Sigmoid colon (tissue), 7 donors: ENCODE measurements around the gene AMFR. TPM values are rescaled to one million over a fixed set of nuclear protein-coding genes. Genes with fewer than 3 reads are reported as not detected.
A peak's percentile ranks its signal among the peaks of the same experiment; 100 is the strongest.

Experiments
- DNase-seq: peaks from one replicate; pipeline ENCODE4 v3.0.0-alpha.2; 2019
- H3K27ac ChIP-seq, 4 donors: fragments of 200-600 bp; sonication (generic); one replicate each; pipeline ENCODE4 v1.5.1; 2016 to 2019; ENCODE audit warnings: mild to moderate bottlenecking in 1 of 4
- H3K27me3 ChIP-seq, 3 donors: fragments of 200-600 bp; sonication (generic); one replicate each; pipeline ENCODE4 v1.5.1; 2019; ENCODE audit warnings: mild to moderate bottlenecking in 1 of 3
- H3K36me3 ChIP-seq, 4 donors: fragments of 200-600 bp; sonication (generic); one replicate each; pipeline ENCODE4 v1.5.1; 2016 to 2019
- H3K4me1 ChIP-seq, 4 donors: fragments of 200-600 bp; sonication (generic); one replicate each; pipeline ENCODE4 v1.5.1; 2017 to 2019
- H3K4me3 ChIP-seq, 4 donors: fragments of 200-600 bp; sonication (generic); one replicate each; pipeline ENCODE4 v1.5.1; 2017 to 2019; ENCODE audit warnings: mild to moderate bottlenecking in 2 of 4, moderate library complexity in 1 of 4
- H3K9me3 ChIP-seq, 4 donors: fragments of 200-600 bp in 3 of 4; sonication (generic) in 3 of 4; one replicate each; pipeline versions ENCODE4 v1.5.1 to v1.6.1; 2013 to 2019
- CTCF ChIP-seq, 4 experiments: fragments of 450-650 bp in 3 of 4; fragments of 200-600 bp in 1 of 4; IDR thresholded peaks; one replicate each; pipeline ENCODE4 v1.5.1; 2016 to 2019; ENCODE audit warnings: antibody characterized with exemption in 4 of 4, mild to moderate bottlenecking in 3 of 4, moderate library complexity in 2 of 4
- EP300 ChIP-seq, 4 donors: sonication (generic); formaldehyde crosslinking; IDR thresholded peaks; one replicate each; pipeline ENCODE4 v1.6.1; 2017; ENCODE audit warnings: antibody characterized with exemption in 4 of 4
- POLR2A ChIP-seq, 2 donors: fragments of 450-650 bp; IDR thresholded peaks; one replicate each; pipeline ENCODE4 v1.6.1; 2016; ENCODE audit warnings: antibody characterized with exemption in 2 of 2, mild to moderate bottlenecking in 2 of 2, moderate library complexity in 2 of 2
- POLR2AphosphoS5 ChIP-seq, 4 donors: sonication (generic); formaldehyde crosslinking; IDR thresholded peaks; one replicate each; pipeline ENCODE4 v1.6.1; 2017; ENCODE audit warnings: antibody characterized with exemption in 4 of 4
- whole genome bisulfite sequencing, 2 donors: extraction: QIAGEN DNeasy Blood & Tissue Kit; methylation state at CpG; one replicate each; pipeline ENCODE4 v1.1.7; 2013; 5-methylcytosine and 5-hydroxymethylcytosine counted together
- intact Hi-C: fragments of 100-400 bp; cut with DNase I; formaldehyde crosslinking; loops from one replicate; pipeline ENCODE4 v1.15.1; 2023
- polyA plus RNA-seq, 3 donors: library from polyadenylated mRNA; stranded (reverse); fragments of 200-250 nt; gene quantifications; one replicate each; pipeline ENCODE4 v1.2.3, GENCODE V29; 2013
- total RNA-seq, 4 donors: library from RNA; depleted of rRNA; stranded (reverse); fragments of >200 nt; gene quantifications; one replicate each; pipeline ENCODE4 v1.1.0, GENCODE V29; 2016
- donor health status: healthy with polysubstance abuse.
- donor health status: Bipolar disorder and iron deficiency.
- donor health status: healthy.

Gene AMFR
- total and polyA plus RNA-seq, 7 donors = 22.4 to 201 (median 111) TPM

GRCh38 chr16:56319376-56319775 lies 106.0 kb downstream of the AMFR start:
- Histone ChIP-seq H3K27ac (no peak overlapping the region), H3K27me3 (no peaks in the 10 kb centered on the region), H3K36me3 (no peaks in the 10 kb centered on the region), H3K4me3 (no peak overlapping the region), H3K9me3 (no peaks in the 10 kb centered on the region), H3K4me1 (peaks cover 0 to 16% (median 8%) of the 10 kb centered on the region in 4 donors)
- intact Hi-C loops = loop anchor here (2.0 kb wide), 1 partner anchor 129 kb away; the partner anchor contains the start of gene GNAO1
- WGBS, 2 donors = 91% methylated on average over 6 of the region's 6 CpGs
- no peak for DNase-seq
- TF ChIP-seq CTCF (IDR thresholded peaks at IDR 0.05) (no peak), EP300 (IDR thresholded peaks at IDR 0.05) (no peak), POLR2AphosphoS5 (IDR thresholded peaks at IDR 0.05) (no peak), POLR2A (IDR thresholded peaks at IDR 0.05) (no peak)

- DNase-seq = no peak
- intact Hi-C loops = loop anchor here (1.0 to 2.0 kb wide), 3 partner anchors 128 to 374 kb away; partner anchors contain the start of gene GNAO1
- H3K4me1 ChIP-seq = peaks cover 0 to 16% (median 8%) of the 10 kb centered on the region in 4 donors
- no peak overlapping the region for H3K4me3 ChIP-seq
- WGBS, 2 donors = 38 to 60% methylated on average over 1 of the region's 1 CpG
- no peaks in the 10 kb centered on the region for H3K27me3 ChIP-seq
- no peak overlapping the region for H3K27ac ChIP-seq
- TF ChIP-seq EP300 (IDR thresholded peaks at IDR 0.05) = no peak
- TF ChIP-seq POLR2AphosphoS5 (IDR thresholded peaks at IDR 0.05) = no peak
- TF ChIP-seq POLR2A (IDR thresholded peaks at IDR 0.05) = no peak
- no peak for TF ChIP-seq CTCF (IDR thresholded peaks at IDR 0.05)
- no peaks in the 10 kb centered on the region for H3K9me3 ChIP-seq
- no peaks in the 10 kb centered on the region for H3K36me3 ChIP-seq
Observed at GRCh38 chr16:56318827-56319140, 106.6 kb downstream of the AMFR start.

GRCh38 chr16:56317998-56318826 lies 107.1 kb downstream of the AMFR start:
- intact Hi-C loops = loop anchor here (1.0 to 2.0 kb wide), 3 partner anchors 127 to 374 kb away; partner anchors contain the start of gene GNAO1

GRCh38 chr16:56316545-56316944 lies 108.8 kb downstream of the AMFR start:
- H3K9me3 ChIP-seq = no peaks in the 10 kb centered on the region
- H3K36me3 ChIP-seq = no peaks in the 10 kb centered on the region
- no peak for DNase-seq
- H3K27ac ChIP-seq = peak overlapping the region in 2 of 4 donors; percentile 6 to 15
- H3K4me1 ChIP-seq = peaks cover 0 to 21% (median 8%) of the 10 kb centered on the region in 4 donors
- WGBS, 2 donors = 76 to 84% methylated on average over 7 of the region's 7 CpGs
- intact Hi-C loops = no loop called here
- TF ChIP-seq EP300 (IDR thresholded peaks at IDR 0.05) (no peak), POLR2A (IDR thresholded peaks at IDR 0.05) (no peak), CTCF (IDR thresholded peaks at IDR 0.05) (no peak), POLR2AphosphoS5 (IDR thresholded peaks at IDR 0.05) (no peak)
- no peak overlapping the region for H3K4me3 ChIP-seq
- no peaks in the 10 kb centered on the region for H3K27me3 ChIP-seq

More at GRCh38 chr16:56317998-56318826, 107.1 kb downstream of the AMFR start:
- no peaks in the 10 kb centered on the region for H3K27me3 ChIP-seq
- H3K27ac ChIP-seq = peak overlapping the region in 3 of 4 donors; percentile 47 to 60 (median 47)
- peak; percentile 92 for DNase-seq
- no peaks in the 10 kb centered on the region for H3K36me3 ChIP-seq
- no peaks in the 10 kb centered on the region for H3K9me3 ChIP-seq
- H3K4me3 ChIP-seq = peak overlapping the region; percentile 15 to 40 (median 32)
- 15 to 16% methylated on average over 28 of the region's 28 CpGs for WGBS, 2 donors
- peaks cover 0 to 16% (median 8%) of the 10 kb centered on the region in 4 donors for H3K4me1 ChIP-seq
- TF ChIP-seq POLR2AphosphoS5 (IDR thresholded peaks at IDR 0.05) = peak in 3 of 4 donors; percentile 26 to 45 (median 43)
- peak; percentile 91 to 96 (median 94) for TF ChIP-seq CTCF (IDR thresholded peaks at IDR 0.05)
- no peak for TF ChIP-seq EP300 (IDR thresholded peaks at IDR 0.05)
